Heart left ventricle (tissue), 16 donors: ENCODE results near the gene CNR2. TPM values are rescaled to one million over a fixed set of nuclear protein-coding genes. Genes with fewer than 3 reads are reported as not detected.

Experiments used
- ATAC-seq, 4 donors: fragments of 200-7000 bp; cut with Tn5 transposase; one replicate each; pipeline ENCODE4 v1.9.1; 2020 to 2022; ENCODE audit warnings: moderate library complexity in 4 of 4, mild to moderate bottlenecking in 3 of 4, moderate number of reproducible peaks in 1 of 4
- DNase-seq, 5 donors: peaks; one replicate each; pipeline ENCODE4 v3.0.0-alpha.2; 2020
- H3K27ac ChIP-seq, 12 donors: fragments of 200-600 bp; sonication (generic) in 4 of 12; one replicate each; pipeline versions ENCODE4 v1.5.0 to v1.8.0; 2016 to 2022; ENCODE audit warnings: mild to moderate bottlenecking in 2 of 12
- H3K27me3 ChIP-seq, 9 donors: fragments of 200-600 bp; sonication (generic) in 2 of 9; one replicate each; pipeline versions ENCODE4 v1.5.1 to v1.8.0; 2016 to 2022; ENCODE audit warnings: mild to moderate bottlenecking in 3 of 9
- H3K36me3 ChIP-seq, 9 donors: fragments of 200-600 bp; sonication (generic) in 2 of 9; one replicate each; pipeline versions ENCODE4 v1.5.0 to v1.8.0; 2018 to 2022; ENCODE audit warnings: mild to moderate bottlenecking in 2 of 9
- H3K4me1 ChIP-seq, 12 donors: fragments of 200-600 bp; sonication (generic) in 4 of 12; one replicate each; pipeline versions ENCODE4 v1.5.0 to v1.8.0; 2016 to 2022; ENCODE audit warnings: mild to moderate bottlenecking in 3 of 12
- H3K4me3 ChIP-seq, 12 donors: fragments of 200-600 bp; sonication (generic) in 4 of 12; one replicate each; pipeline versions ENCODE4 v1.5.0 to v1.8.0; 2017 to 2022; ENCODE audit warnings: mild to moderate bottlenecking in 9 of 12, moderate library complexity in 4 of 12
- H3K9me3 ChIP-seq, 12 donors: fragments of 200-600 bp; sonication (generic) in 4 of 12; one replicate each; pipeline versions ENCODE4 v1.5.0 to v1.8.0; 2016 to 2022; ENCODE audit warnings: mild to moderate bottlenecking in 1 of 12
- CTCF ChIP-seq, 12 donors: fragments of 200-600 bp; sonication (generic) in 4 of 12; IDR thresholded peaks; one replicate each; pipeline versions ENCODE4 v1.5.0 to v1.8.0; 2018 to 2022; ENCODE audit warnings: antibody characterized with exemption in 12 of 12, mild to moderate bottlenecking in 5 of 12
- POLR2A ChIP-seq, 2 donors: fragments of 450-650 bp; IDR thresholded peaks; one replicate each; pipeline ENCODE4 v1.6.1; 2017; ENCODE audit warnings: antibody characterized with exemption in 2 of 2, mild to moderate bottlenecking in 2 of 2, moderate library complexity in 2 of 2
- WGBS, 4 donors: extraction: QIAGEN DNeasy Blood & Tissue Kit in 2 of 4; methylation state at CpG; one replicate each; pipeline versions ENCODE4 v1.1.5 to v1.1.7; 2013 to 2018; 5-methylcytosine and 5-hydroxymethylcytosine counted together
- intact Hi-C, 10 donors: fragments of 100-400 bp; cut with DNase I; formaldehyde crosslinking; loops; one replicate each; pipeline versions ENCODE4 v1.11.1 to v1.14.2; 2022
- polyA plus RNA-seq, 2 donors: library from polyadenylated mRNA; stranded (reverse); fragments of 200-250 nt; gene quantifications; one replicate each; pipeline ENCODE4 v1.2.3, GENCODE V29; 2013
- total RNA-seq, 9 donors: library from RNA; depleted of rRNA in 2 of 9; stranded (reverse); fragments of >200 nt in 2 of 9; fragmentation: NEBNext Ultra II Directional in 3 of 9; extraction: Animal tissue kit (Norgen Biotek cat#: 25700) in 3 of 9; gene quantifications; one replicate each; pipeline versions ENCODE4 v1.1.0 to v1.2.4, GENCODE V29; 2016 to 2023
- donor health status: ischemic (EF 13 %, LVEDD 7.1; RV severe dilation, severe dysfunction).
- donor health status: healthy with polysubstance abuse.
- donor health status: DM: no; HTN: yes; CAD: no.
- donor health status: DM: no; HTN: no; CAD: no.
- donor health status: ischemic (EF 25% LVEDD 6.9; RV normal size, moderate dysfunction).
- donor health status: ischemic (EF 25% LVEDD 5.7; RV mildly dilated, moderate dysfunction).
- donor health status: healthy.
- donor health status: DM: yes; HTN: yes; CAD: no.
- donor health status: ischemic (EF 35%, LVEDD 5.7; RV mildly dilated, moderate dysfunction).
- donor health status: nonischemic (EF 11% LVEDD 7.7; RV severe dilation, severe dysfunction).
- donor health status: DM: yes; HTN: yes; CAD: no.
- donor health status: PGD.
- donor health status: ischemic (EF 29% LVEDD 5.4; RV normal size, mild dysfunction).
- donor health status: nonischemic (EF 23%, LVEDD 6.1; RV moderate dilation, normal function).

Gene CNR2
- total and polyA plus RNA-seq, 11 donors, result 0.01 to 0.13 (median 0.09) TPM; not detected in 7

GRCh38 chr1:23825762-23826522, 87.2 kb downstream of the CNR2 start:
- DNase-seq, result no peak
- Histone ChIP-seq H3K27me3 (no peaks in the 10 kb centered on the region), H3K4me1 (peaks cover 0 to 18% (median 10%) of the 10 kb centered on the region in 12 donors), H3K36me3 (no peaks in the 10 kb centered on the region), H3K27ac (peak overlapping the region; percentile 13 to 98 (median 96)), H3K9me3 (no peaks in the 10 kb centered on the region), H3K4me3 (peak overlapping the region; percentile 74 to 100 (median 97))
- TF ChIP-seq CTCF (IDR thresholded peaks at IDR 0.05), result no peak
- TF ChIP-seq POLR2A (IDR thresholded peaks at IDR 0.05), result no peak
- intact Hi-C loops, result loop anchor here in 3 of 10 donors (5.0 to 10.0 kb wide), 2 partner anchors 41 to 51 kb away; partner anchors contain the start of genes FUCA1 (in 2 of the 3) and PITHD1 (in 1 of the 3)
- 68 to 76% (median 70%) methylated on average over 22 to 24 of the region's 24 CpGs for WGBS, 4 donors
- ATAC-seq, result no peak

GRCh38 chr1:23825076-23825761, 87.9 kb downstream of the CNR2 start, which contains the start of gene HMGCL:
Gene HMGCL, minus strand, starts transcription at chr1:23825429. Its CDS starts 14 bp downstream, at chr1:23825415.
- peaks cover 0 to 18% (median 10%) of the 10 kb centered on the region in 12 donors for H3K4me1 ChIP-seq
- peaks cover 0 to 2% (median 0%) of the 10 kb centered on the region in 9 donors for H3K36me3 ChIP-seq
- DNase-seq, result peak; percentile 93 to 95 (median 93)
- peak within 1 kb of the TSS; percentile 74 to 100 (median 97) for H3K4me3 ChIP-seq
- ATAC-seq, result peak; percentile 96 to 100 (median 99)
- H3K27ac ChIP-seq, result peak within 1 kb of the TSS; percentile 89 to 98 (median 96)
- peak in 1 of 12 donors; percentile 7 for TF ChIP-seq CTCF (IDR thresholded peaks at IDR 0.05)
- peak in 1 of 2 donors; percentile 85 for TF ChIP-seq POLR2A (IDR thresholded peaks at IDR 0.05)
- no peaks in the 10 kb centered on the region for H3K9me3 ChIP-seq
- no peaks in the 10 kb centered on the region for H3K27me3 ChIP-seq
- intact Hi-C loops, result loop anchor here in 3 of 10 donors (5.0 to 10.0 kb wide), 2 partner anchors 42 to 50 kb away; partner anchors contain the start of genes FUCA1 (in 2 of the 3) and PITHD1 (in 1 of the 3)
- 0 to 2% (median 1%) methylated on average over 23 to 42 of the region's 42 CpGs for WGBS, 4 donors

DNA sequence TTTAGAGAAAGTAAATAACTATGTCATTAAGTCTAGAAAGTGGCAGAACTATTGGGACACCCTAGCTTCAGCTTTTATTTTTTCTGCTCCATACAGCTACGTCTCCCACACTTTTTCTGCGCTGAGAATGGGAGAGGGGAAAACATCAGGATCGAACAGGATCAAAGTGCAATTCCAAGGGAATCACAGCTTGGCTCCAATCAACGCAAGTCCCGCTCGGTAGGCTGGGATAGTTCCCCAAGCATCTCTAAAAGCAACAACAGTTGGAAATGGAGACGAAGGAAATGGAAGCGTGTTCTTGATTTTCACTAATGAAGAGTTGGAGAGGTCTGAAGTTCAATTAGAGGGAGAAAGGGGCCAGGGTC, 88.5 kb downstream of the CNR2 start:
- no peak for ATAC-seq
- peaks cover 0 to 7% (median under 1%) of the 10 kb centered on the region in 9 donors for H3K36me3 ChIP-seq

More for the DNA sequence above, 88.5 kb downstream of the CNR2 start:
- peaks cover 0 to 18% (median 10%) of the 10 kb centered on the region in 12 donors for H3K4me1 ChIP-seq
- peak overlapping the region; percentile 74 to 100 (median 97) for H3K4me3 ChIP-seq
- DNase-seq, result no peak
- peak overlapping the region; percentile 89 to 98 (median 96) for H3K27ac ChIP-seq
- no peaks in the 10 kb centered on the region for H3K9me3 ChIP-seq
- H3K27me3 ChIP-seq, result no peaks in the 10 kb centered on the region
- intact Hi-C loops, result loop anchor here in 6 of 10 donors (5.0 to 10.0 kb wide), 2 partner anchors 43 to 50 kb away; partner anchors contain the start of genes FUCA1 (in 5 of the 6) and PITHD1 (in 1 of the 6)
- no peak for TF ChIP-seq POLR2A (IDR thresholded peaks at IDR 0.05)
- TF ChIP-seq CTCF (IDR thresholded peaks at IDR 0.05), result no peak
- WGBS, 4 donors, result 1 to 2% (median 2%) methylated on average over 8 of the region's 8 CpGs
